Measurements from ENCODE around the gene FGF14. TPM values are rescaled to one million over a fixed set of nuclear protein-coding genes. Genes with fewer than 3 reads are reported as not detected.

Gene FGF14
- total RNA-seq, 4 donors from 2014 or later: 0.04 to 1.4 (median 0.38) TPM

DNA sequence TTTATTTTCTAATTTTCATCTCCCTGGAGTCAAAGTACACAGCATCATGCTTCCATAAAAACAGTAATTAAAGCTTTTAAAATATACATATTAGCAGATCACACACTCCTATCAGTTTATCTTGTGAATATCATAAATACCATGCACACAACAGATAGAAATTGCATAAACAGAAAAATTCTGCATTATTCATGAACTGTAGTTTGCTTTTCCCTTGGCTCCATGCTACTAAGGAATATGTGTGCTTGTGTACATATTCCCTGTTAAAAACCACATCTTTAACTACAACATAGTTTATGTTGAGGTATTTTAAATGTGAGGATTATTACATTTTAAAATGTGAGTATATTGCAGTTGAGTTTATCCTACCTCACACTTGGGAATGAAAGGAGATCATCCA, 193.5 kb downstream of the FGF14 start:
- H3K36me3 ChIP-seq: no peaks in the 10 kb centered on the region
- H3K4me3 ChIP-seq (replicated peaks in 1 of 3): no peak overlapping the region
- intact Hi-C loops (cut with DNase I): no loop called here

DNA sequence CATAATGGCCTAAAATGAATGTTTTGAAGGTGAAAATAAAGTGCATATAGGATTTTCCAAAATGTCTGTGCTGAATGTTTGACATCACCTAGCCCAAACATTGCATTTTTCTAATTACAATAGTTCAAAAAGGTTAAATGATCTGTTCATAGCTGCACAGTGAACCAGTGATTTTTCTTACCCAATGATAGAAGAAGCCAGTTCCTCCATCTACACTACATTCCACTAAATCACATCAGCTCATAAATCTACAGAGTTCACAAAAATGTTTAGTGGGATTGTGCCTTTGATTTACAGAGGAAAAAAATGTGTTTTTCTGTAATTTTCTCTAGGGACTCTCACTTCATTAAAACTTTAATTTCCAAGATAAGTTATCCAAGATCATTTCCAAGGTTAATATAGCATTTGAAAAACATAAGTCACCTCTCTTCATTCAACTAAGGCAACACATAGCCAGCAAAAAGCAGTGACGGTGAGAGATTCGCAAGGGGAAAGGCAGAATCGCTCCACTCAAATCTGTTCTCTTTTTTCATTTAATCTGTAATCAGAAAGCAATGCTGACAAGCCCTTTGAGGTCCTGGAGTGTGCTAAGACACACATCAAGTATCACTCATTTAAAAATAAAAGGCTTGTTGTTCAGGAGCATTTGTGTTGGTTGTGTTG, 194.0 kb downstream of the FGF14 start:
- Histone ChIP-seq H3K4me1 (no peaks in the 10 kb centered on the region), H3K27me3 (no peaks in the 10 kb centered on the region), H3K9me3 (no peaks in the 10 kb centered on the region), H3K4me3 (replicated peaks in 1 of 3) (no peak overlapping the region), H3K27ac (no peak overlapping the region), H3K36me3 (no peaks in the 10 kb centered on the region)
- 86 to 89% methylated on average over 3 of the region's 3 CpGs for WGBS, 2 donors
- DNase-seq: no peak
- no peak for TF ChIP-seq POLR2A (IDR thresholded peaks at IDR 0.05)
- no peak for TF ChIP-seq CTCF (IDR thresholded peaks at IDR 0.05)
- intact Hi-C loops (cut with DNase I): no loop called here

More for the DNA sequence above, 193.5 kb downstream of the FGF14 start:
- H3K4me1 ChIP-seq: no peaks in the 10 kb centered on the region
- no peaks in the 10 kb centered on the region for H3K9me3 ChIP-seq
- no peak overlapping the region for H3K27ac ChIP-seq
- H3K27me3 ChIP-seq: no peaks in the 10 kb centered on the region
- no peak for DNase-seq
- TF ChIP-seq CTCF (IDR thresholded peaks at IDR 0.05) (no peak), POLR2A (IDR thresholded peaks at IDR 0.05) (no peak)

DNA sequence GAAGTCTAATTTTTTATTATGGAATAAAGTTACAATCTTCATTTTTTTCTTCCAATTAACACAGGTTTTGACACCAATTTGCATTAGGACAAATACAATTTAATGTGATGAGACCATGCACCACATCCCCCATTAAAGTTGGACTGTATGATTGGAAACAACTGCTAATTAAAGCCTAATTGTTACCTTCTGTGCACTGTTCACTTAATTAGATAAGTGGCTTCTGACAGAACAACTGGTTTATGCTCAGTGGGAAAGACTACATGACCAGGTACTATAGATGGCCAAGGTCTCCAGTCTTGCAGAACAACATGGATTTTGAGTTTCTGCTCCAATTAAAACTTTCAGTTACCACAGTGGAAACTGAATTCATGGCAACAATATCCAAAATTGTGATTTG, 198.1 kb downstream of the FGF14 start:
- intact Hi-C loops (cut with DNase I): no loop called here
- Histone ChIP-seq H3K36me3 (no peaks in the 10 kb centered on the region), H3K4me1 (no peaks in the 10 kb centered on the region), H3K27me3 (no peaks in the 10 kb centered on the region), H3K9me3 (no peaks in the 10 kb centered on the region), H3K27ac (no peak overlapping the region), H3K4me3 (replicated peaks in 1 of 3) (no peak overlapping the region)
- no peak for DNase-seq
- TF ChIP-seq POLR2A (IDR thresholded peaks at IDR 0.05) (no peak), CTCF (IDR thresholded peaks at IDR 0.05) (no peak)

DNA sequence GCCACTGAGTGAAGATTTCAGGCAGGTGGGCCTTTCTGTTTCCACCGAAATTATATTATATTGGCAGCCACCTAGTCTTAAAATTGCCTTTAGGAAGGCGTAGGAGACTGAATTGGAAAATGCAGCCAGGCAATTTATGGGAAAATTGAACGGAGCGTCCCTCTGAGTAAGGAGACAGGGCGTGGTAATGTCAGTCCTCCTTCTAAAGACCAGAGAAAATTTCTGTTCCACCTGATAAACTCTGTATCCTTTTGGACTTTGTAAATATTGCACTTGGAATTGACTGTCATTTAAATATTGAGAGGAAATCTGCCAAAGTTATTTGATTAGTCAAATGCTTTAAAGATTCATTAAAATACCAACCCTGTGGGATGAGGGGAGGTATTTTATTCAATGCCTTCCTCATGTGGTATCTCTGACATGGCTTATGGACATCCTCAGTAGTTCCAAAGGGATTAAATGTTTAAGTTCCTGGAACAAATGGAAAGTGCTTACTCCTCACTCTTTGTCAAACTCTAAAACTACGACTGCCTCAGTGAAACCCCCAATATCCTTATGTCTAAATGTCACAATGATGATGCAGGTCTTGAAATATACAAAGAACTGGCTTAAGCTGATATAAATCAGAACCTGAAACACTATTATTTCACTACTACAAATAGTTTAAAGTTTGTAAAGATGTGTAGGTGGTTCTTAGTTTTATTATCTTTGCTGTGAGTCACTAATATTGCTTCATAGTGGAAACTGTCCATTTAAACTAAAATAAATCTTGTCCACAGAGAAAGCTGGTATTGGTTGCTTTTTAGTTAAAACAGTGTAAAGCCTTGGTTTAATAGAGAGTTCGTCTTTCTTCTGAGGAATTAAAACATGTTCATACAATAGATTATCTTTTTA, 203.2 kb downstream of the FGF14 start:
- intact Hi-C loops (cut with DNase I): no loop called here

More for the DNA sequence above, 203.2 kb downstream of the FGF14 start:
- 65 to 83% methylated on average over 7 of the region's 7 CpGs for WGBS, 2 donors
- H3K36me3 ChIP-seq: no peaks in the 10 kb centered on the region
- H3K4me3 ChIP-seq (replicated peaks in 1 of 3): no peak overlapping the region
- no peak for DNase-seq
- TF ChIP-seq CTCF (IDR thresholded peaks at IDR 0.05) (no peak), POLR2A (IDR thresholded peaks at IDR 0.05) (no peak)
- no peaks in the 10 kb centered on the region for H3K27me3 ChIP-seq
- no peaks in the 10 kb centered on the region for H3K9me3 ChIP-seq
- no peak overlapping the region for H3K27ac ChIP-seq
- no peaks in the 10 kb centered on the region for H3K4me1 ChIP-seq
